ENCODE results near the gene WDFY2. TPM values are rescaled to one million over a fixed set of nuclear protein-coding genes. Genes with fewer than 3 reads are reported as not detected.

The WDFY2 gene
- total RNA-seq, 1 experiment from 2014 or later, result 14.1 TPM

- H3K4me2 ChIP-seq, result no peak overlapping the region
- H3K9me3 ChIP-seq (ENCODE audit: insufficient read depth, low read depth), result no peaks in the 10 kb centered on the region
- H3F3A ChIP-seq (ENCODE audit: insufficient read depth, low read depth), result peaks cover 37% of the 10 kb centered on the region; the same call in 1 of the 2 replicates
- POLR2A ChIA-PET (ENCODE audit: unreplicated experiment), result interaction anchor here (1.3 kb wide), 1 partner anchor 348 kb away, joined by 14 read pairs; the partner anchor contains the start of gene INTS6
- no peaks in the 10 kb centered on the region for H3K27me3 ChIP-seq (ENCODE audit: insufficient read depth, low read depth)
- intact Hi-C loops (cut with micrococcal nuclease; ENCODE audit: unreplicated experiment), result loop anchor here (5.0 kb wide), 3 partner anchors 326 to 674 kb away; partner anchors contain the start of genes NEK5 and VPS36
- DNase-seq, result peak in 1 of 2 experiments; percentile 48
- CTCF ChIA-PET, result interaction anchor here (0.6 to 1.1 kb wide), 3 partner anchors 66 to 652 kb away, joined by 3 to 5 read pairs (median 5); no protein-coding TSS in a partner anchor
- no peaks in the 10 kb centered on the region for H4K20me1 ChIP-seq (ENCODE audit: insufficient read depth)
- H3K36me3 ChIP-seq (ENCODE audit: low read depth), result no peaks in the 10 kb centered on the region
- peaks cover 26% of the 10 kb centered on the region for H3K4me1 ChIP-seq (replicated peaks; ENCODE audit: insufficient read depth)
- no peaks in the 10 kb centered on the region for H3K9me2 ChIP-seq (ENCODE audit: insufficient read depth)
- no TSS peak for BruUV-seq (replicated peaks)
- no peak overlapping the region for H3K27ac ChIP-seq
- TF ChIP-seq CTCF (conservative IDR thresholded peaks at IDR 0.05) (no peak), EZH2 (IDR thresholded peaks at IDR 0.05; ENCODE audit: low read depth) (no peak)
- H3K4me3 ChIP-seq, result no peak overlapping the region
- H3K79me2 ChIP-seq (ENCODE audit: low read depth), result no peaks in the 10 kb centered on the region
- H2AFZ ChIP-seq, result no peak overlapping the region
Observed at GRCh38 chr13:51801631-51802099, 217.4 kb downstream of the WDFY2 start.

GRCh38 chr13:51802631-51803418 lies 218.6 kb downstream of the WDFY2 start:
- H3K36me3 ChIP-seq (ENCODE audit: low read depth), result no peaks in the 10 kb centered on the region
- H3K27ac ChIP-seq, result peak overlapping the region; percentile 54; the same call in 1 of the 2 replicates
- ChIA-PET CTCF (interaction anchor here (0.7 kb wide), 2 partner anchors 67 to 433 kb away, joined by 3 to 5 read pairs; no protein-coding TSS in a partner anchor), POLR2A (ENCODE audit: unreplicated experiment) (interaction anchor here (0.6 to 1.3 kb wide), 3 partner anchors 76 to 368 kb away, joined by 3 to 14 read pairs (median 9); partner anchors contain the start of gene INTS6)
- H2AFZ ChIP-seq, result peak overlapping the region; percentile 89
- H4K20me1 ChIP-seq (ENCODE audit: insufficient read depth), result no peaks in the 10 kb centered on the region
- H3K4me1 ChIP-seq (replicated peaks; ENCODE audit: insufficient read depth), result peaks cover 26% of the 10 kb centered on the region
- no peak for DNase-seq
- H3K4me2 ChIP-seq, result peak overlapping the region; percentile 99
- no TSS peak for BruUV-seq (replicated peaks)
- no peaks in the 10 kb centered on the region for H3K9me3 ChIP-seq (ENCODE audit: insufficient read depth, low read depth)
- intact Hi-C loops (cut with micrococcal nuclease; ENCODE audit: unreplicated experiment), result loop anchor here (1.0 to 5.0 kb wide), 4 partner anchors 324 to 676 kb away; partner anchors contain the start of genes INTS6, NEK5 and VPS36
- no peaks in the 10 kb centered on the region for H3K79me2 ChIP-seq (ENCODE audit: low read depth)
- peak overlapping the region; percentile 69 for H3K4me3 ChIP-seq
- H3F3A ChIP-seq (ENCODE audit: insufficient read depth, low read depth), result peaks cover 37% of the 10 kb centered on the region; the same call in 1 of the 2 replicates
- no peaks in the 10 kb centered on the region for H3K9me2 ChIP-seq (ENCODE audit: insufficient read depth)
- TF ChIP-seq CTCF (conservative IDR thresholded peaks at IDR 0.05), result no peak
- TF ChIP-seq EZH2 (IDR thresholded peaks at IDR 0.05; ENCODE audit: low read depth), result no peak
- no peaks in the 10 kb centered on the region for H3K27me3 ChIP-seq (ENCODE audit: insufficient read depth, low read depth)

GRCh38 chr13:51803422-51804294 lies 219.4 kb downstream of the WDFY2 start, which contains the start of gene DHRS12:
Gene DHRS12 (minus strand): TSS chr13:51804163. CDS start chr13:51799659, 4,504 bp downstream.
- no peaks in the 10 kb centered on the region for H3K9me2 ChIP-seq (ENCODE audit: insufficient read depth)
- H3K9me3 ChIP-seq (ENCODE audit: insufficient read depth, low read depth), result no peaks in the 10 kb centered on the region
- intact Hi-C loops (cut with micrococcal nuclease; ENCODE audit: unreplicated experiment), result loop anchor here (1.0 to 5.0 kb wide), 4 partner anchors 324 to 676 kb away; partner anchors contain the start of genes INTS6, NEK5 and VPS36
- no peak for TF ChIP-seq CTCF (conservative IDR thresholded peaks at IDR 0.05)
- peak within 1 kb of the TSS; percentile 89 for H2AFZ ChIP-seq
- no peaks in the 10 kb centered on the region for H3K36me3 ChIP-seq (ENCODE audit: low read depth)
- no peaks in the 10 kb centered on the region for H3K27me3 ChIP-seq (ENCODE audit: insufficient read depth, low read depth)
- DNase-seq, result peak; percentile 60 to 83
- POLR2A ChIA-PET (ENCODE audit: unreplicated experiment), result interaction anchor here (0.6 kb wide), 1 partner anchor 77 kb away, joined by 3 read pairs; no protein-coding TSS in a partner anchor
- peak within 1 kb of the TSS; percentile 54 for H3K27ac ChIP-seq
- H3K79me2 ChIP-seq (ENCODE audit: low read depth), result no peaks in the 10 kb centered on the region
- peaks cover 37% of the 10 kb centered on the region; the same call in 1 of the 2 replicates for H3F3A ChIP-seq (ENCODE audit: insufficient read depth, low read depth)
- H4K20me1 ChIP-seq (ENCODE audit: insufficient read depth), result no peaks in the 10 kb centered on the region
- peak within 1 kb of the TSS; percentile 69 for H3K4me3 ChIP-seq
- CTCF ChIA-PET, result no interaction called here
- BruUV-seq (replicated peaks), result TSS peak; percentile 71
- H3K4me2 ChIP-seq, result peak within 1 kb of the TSS; percentile 99
- H3K4me1 ChIP-seq (replicated peaks; ENCODE audit: insufficient read depth), result peaks cover 26% of the 10 kb centered on the region

All from PC-9 (cell line).